Fibroblast of the aortic adventitia (primary cell): ENCODE results near the gene C3orf70. TPM values are rescaled to one million over a fixed set of nuclear protein-coding genes. Genes with fewer than 3 reads are reported as not detected.

Experiments used
- DNase-seq: peaks from one replicate; pipeline ENCODE4 v3.0.0-alpha.2; 2010; ENCODE audit warnings: low read depth
- H3K4me3 ChIP-seq: 2 replicates; pipeline ENCODE4 v1.5.1; 2011; ENCODE audit warnings: low read depth, mild to moderate bottlenecking, control low read depth, low read length, moderate library complexity
- total RNA-seq: library from RNA; depleted of rRNA; stranded (reverse); fragments of >200 nt; gene quantifications from 2 replicates; pipeline ENCODE4 v1.2.3, GENCODE V29; 2012; ENCODE audit warnings: low replicate concordance
- TF ChIP-seq, protein P1 (sequence below): IDR thresholded peaks from 2 replicates; pipeline ENCODE4 v1.5.1; 2011; ENCODE audit warnings: mild to moderate bottlenecking, low read length, control low read depth, inconsistent platforms; ENCODE audit not compliant: insufficient read depth

The C3orf70 gene
- total RNA-seq, 1 donor = 1.1 TPM

DNA sequence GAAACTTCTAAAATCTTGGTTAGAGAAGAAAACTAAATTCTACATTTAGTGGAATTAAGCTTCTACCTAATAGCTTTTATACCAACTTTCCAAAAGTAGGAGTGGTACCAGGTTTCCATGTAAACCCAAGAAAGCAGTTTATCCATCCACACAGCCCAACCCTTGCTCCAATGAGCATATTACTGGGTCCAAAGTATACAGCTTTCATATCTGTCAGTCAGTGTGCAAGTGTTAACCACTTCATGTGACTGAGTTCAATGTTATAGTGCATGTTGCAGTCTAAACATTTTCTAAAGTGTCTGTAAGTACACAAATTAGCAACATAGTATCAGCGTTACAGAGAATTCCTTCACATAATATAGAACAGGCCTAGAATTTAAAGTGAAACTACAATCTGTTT, 73.2 kb downstream of the C3orf70 start:
- TF ChIP-seq, protein P1, sequence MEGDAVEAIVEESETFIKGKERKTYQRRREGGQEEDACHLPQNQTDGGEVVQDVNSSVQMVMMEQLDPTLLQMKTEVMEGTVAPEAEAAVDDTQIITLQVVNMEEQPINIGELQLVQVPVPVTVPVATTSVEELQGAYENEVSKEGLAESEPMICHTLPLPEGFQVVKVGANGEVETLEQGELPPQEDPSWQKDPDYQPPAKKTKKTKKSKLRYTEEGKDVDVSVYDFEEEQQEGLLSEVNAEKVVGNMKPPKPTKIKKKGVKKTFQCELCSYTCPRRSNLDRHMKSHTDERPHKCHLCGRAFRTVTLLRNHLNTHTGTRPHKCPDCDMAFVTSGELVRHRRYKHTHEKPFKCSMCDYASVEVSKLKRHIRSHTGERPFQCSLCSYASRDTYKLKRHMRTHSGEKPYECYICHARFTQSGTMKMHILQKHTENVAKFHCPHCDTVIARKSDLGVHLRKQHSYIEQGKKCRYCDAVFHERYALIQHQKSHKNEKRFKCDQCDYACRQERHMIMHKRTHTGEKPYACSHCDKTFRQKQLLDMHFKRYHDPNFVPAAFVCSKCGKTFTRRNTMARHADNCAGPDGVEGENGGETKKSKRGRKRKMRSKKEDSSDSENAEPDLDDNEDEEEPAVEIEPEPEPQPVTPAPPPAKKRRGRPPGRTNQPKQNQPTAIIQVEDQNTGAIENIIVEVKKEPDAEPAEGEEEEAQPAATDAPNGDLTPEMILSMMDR = no peak

GRCh38 chr3:185076219-185076618, 76.6 kb downstream of the C3orf70 start:
- H3K4me3 ChIP-seq = no peak overlapping the region
- TF ChIP-seq, protein P1 = no peak
- DNase-seq = no peak

More for the DNA sequence above, 73.2 kb downstream of the C3orf70 start:
- H3K4me3 ChIP-seq = no peak overlapping the region
- DNase-seq = no peak

GRCh38 chr3:185075547-185075946, 77.3 kb downstream of the C3orf70 start:
- TF ChIP-seq, protein P1 = no peak
- H3K4me3 ChIP-seq = no peak overlapping the region
- no peak for DNase-seq

DNA sequence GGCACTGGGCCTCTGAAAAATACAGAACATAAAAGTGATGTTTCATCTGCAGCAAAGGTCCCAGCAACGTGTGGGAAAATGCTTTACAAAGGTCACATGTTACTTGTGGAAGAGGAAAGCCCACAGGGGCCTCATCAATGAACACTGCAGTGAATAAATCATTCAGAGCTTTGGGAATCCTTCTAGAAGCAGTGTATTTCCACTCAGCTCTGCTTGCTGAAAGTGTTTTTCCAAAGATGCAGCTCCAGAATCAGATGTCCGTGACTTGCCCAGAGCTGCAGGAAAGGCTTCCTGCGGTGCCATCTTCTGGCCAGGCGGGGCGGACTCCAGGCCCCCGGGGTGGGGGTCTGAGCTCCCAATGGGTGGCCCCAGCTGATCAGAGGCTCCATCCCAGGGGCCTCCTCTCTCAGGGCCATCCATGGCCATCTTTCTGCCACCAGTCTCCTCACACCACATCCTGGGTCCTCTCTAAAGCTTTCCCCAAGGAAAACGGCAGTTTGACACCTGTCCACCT, 81.5 kb downstream of the C3orf70 start:
- TF ChIP-seq, protein P1 = no peak
- no peak for DNase-seq
- H3K4me3 ChIP-seq = no peak overlapping the region

DNA sequence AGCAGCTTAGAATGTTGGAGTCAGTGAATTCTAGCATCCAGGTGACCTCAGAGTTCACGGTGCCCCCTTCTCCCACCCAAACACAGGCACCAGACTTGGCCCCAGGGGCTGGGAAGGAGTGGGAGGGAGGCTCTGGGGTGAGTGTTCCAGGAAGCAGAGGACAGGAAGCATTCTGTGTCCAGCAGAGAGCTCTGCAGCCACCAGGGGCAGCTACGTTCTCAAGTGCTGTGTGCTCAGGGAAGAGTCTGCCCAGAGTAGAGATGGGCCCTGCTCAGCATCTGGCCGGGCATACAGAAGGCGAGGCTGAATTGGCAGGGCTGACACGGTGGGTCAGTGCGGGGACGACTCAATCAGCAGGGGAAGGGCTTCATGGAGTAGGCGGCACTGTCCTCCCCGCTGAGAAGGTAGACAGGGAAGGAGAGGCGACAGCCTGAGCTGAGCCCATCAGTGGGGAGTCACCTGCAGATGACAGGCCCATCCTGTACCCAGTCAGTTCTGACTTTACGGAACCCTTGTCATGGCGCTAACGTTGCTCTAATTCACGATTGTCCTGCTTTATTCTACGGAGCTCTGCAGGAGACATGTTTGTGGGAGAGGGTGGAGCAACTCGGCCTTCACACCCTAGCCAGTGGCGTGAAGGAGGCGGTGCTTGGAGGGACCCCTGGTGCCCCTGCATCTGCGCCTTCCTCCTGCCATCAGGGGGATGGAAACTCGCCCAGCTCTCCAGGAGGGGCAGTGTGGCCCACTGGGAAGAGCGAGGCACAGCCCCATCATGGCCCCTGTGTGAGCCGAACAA, 82.2 kb downstream of the C3orf70 start:
- H3K4me3 ChIP-seq = no peak overlapping the region
- TF ChIP-seq, protein P1 = peak; percentile 23
- no peak for DNase-seq

DNA sequence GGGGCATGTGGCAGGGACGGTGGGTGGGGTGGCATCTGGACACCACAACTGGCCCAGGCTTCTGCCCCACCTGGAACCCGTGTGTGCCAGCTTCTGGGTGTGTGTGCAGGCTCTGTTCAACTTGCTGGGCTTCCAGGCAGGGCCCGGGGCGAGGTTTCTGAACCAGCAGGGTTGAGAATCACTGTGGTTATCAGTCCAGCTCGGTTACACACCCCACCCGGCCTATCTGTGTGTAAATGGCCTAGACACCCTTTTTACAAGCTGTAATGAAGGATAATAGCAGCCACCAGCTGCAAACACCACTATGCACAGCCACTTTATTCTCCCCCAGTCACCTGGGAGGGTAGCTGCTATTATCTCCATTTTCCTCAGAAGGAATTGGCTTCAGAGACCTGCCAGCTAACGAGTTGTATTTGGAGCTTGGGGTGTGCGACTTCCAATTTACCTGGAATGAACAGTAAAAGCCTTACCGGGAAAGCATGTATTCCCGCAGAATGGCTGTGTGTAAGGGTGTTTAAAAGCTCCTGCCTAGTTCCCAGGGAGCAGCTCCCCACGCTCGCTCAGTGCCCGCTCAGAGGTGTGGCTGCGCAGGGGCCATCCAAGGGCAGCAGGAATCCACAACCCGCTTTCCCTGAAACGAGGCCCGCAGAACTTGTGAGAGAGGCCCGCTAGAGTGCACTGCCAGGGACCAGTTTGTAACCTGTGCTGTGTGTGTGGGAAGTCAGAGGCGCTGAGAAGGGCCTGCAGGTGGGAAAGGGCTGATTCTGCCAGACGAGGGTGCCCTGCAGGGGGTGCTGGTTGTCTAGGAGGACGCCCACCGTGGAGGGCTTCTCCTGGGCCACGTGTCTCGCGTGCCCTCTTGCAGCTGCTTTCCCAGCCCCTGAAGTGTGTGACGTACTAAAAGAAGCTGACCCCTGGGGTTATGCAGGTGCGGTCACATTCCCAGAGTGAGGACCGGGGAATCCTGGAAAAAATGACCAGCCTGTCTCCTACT, 83.5 kb downstream of the C3orf70 start:
- no peak for DNase-seq
- TF ChIP-seq, protein P1 = no peak

More for the DNA sequence above, 83.5 kb downstream of the C3orf70 start:
- H3K4me3 ChIP-seq = no peak overlapping the region
